Activated naive CD4-positive, alpha-beta T cell (primary cell): ENCODE results near the gene GALNT12.

ENCODE experiments used
- DNase-seq, 4 experiments: peaks; one replicate each; lab custom pipeline; 2025; lab: John Stamatoyannopoulos, UW

GALNT12 gene

DNA sequence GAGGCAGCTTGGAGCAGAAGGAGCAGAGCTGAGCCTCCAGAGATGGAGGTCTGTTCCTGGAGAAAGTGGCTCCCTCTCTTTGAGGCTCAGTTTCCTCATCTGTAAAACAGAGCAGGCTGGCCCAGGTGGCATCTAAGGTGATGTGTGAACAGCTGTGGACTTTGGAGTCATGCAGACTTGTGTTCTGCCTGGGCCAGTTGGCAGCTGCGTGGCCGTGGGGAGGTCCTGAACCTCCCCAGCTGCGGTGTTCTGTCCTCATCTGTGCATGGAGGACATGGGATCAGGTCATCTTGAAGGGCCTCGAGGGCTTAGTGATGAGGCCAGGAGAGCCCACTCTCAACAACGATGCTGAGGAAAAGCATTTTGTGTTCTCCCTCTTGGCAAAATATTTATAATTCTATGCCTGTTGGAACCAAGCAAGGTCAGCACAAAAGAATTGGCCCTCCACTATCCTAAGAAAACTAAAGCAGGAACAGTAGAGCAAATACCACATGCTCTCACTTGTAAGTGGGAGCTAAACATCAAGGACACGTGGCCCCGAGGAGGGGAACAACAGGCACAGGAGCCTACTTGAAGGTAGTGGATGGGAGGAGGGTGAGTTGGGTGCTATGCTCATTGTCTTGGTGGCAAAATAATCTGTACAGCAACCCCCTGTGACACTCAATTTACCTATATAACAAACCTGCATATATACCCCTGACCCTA is 73.0 kb downstream of the GALNT12 start:
- no peak for DNase-seq

GRCh38 chr9:98881356-98881755 is 73.9 kb downstream of the GALNT12 start:
- DNase-seq = no peak

GRCh38 chr9:98881836-98882568 is 74.5 kb downstream of the GALNT12 start:
- DNase-seq = no peak

GRCh38 chr9:98882569-98882923 is 75.1 kb downstream of the GALNT12 start:
- no peak for DNase-seq

DNA sequence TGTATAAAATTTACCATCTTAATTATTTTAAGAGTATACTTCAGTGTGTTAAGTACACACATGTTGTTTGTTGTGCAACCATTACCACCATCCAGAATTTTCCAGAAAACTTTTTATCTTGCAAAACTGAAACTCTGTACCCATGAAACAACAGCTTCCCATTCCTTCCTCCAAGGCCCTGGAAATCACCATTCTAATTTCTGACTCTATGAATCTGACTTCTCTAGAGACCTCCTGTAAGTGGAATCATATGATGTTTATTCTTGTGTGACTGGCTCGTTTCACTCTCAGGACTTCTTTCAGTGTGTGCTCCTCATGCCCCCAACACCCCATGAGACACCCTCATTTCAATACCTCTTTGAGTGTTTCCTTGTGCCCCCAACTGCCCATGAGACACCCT is 75.8 kb downstream of the GALNT12 start:
- DNase-seq = no peak

DNA sequence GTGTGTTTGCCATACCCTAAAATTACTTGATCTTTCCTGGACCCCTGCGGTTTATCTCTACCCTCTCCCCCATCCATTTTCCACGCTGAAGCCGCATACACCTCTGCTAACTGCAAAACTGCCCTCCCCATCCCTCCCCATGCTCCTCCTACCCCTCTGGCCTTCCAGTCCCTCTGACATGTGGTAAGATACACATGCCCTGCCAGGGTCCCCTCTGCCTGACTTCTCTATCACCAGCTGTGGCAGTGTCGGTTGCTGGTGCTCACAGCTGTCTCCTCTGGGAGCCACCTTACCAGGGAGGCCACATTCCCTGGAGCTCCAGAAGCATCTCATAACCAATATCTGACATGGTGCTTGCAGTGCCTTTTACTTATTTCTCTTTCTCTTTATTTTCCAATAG is 77.4 kb downstream of the GALNT12 start:
- DNase-seq = no peak

DNA sequence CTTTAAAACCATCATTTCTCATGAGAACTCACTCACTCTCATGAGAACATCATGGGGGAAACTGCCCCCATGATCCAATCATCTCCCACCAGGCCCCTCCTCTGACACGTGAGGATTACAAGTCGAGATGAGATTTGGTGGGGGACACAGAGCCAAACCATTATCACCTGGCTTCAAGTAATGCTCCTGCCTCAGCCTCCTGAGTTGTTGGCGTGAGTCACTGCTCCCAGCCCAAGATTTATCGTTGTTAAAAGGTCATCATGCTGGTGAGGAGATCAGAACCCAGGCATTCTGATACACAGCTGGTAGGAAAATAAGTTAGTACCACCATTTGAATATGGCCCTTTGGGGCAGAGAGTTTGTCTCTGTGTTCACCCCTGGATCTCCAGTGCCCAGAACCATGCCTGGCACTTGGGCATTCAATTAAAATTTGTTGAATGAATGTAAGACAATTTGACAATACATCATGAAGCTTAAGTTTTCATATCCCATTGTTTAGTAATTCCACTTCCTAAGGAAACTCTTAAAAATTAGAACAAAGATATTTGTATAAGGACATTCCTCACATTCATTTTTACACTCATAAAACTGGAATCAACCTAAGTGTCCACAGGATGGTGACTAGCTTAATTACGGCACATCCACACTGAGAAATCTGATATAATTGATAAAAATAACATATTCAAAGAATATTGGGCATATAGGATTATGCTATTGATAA is 78.3 kb downstream of the GALNT12 start:
- DNase-seq = no peak

- no peak for DNase-seq
Observed at GRCh38 chr9:98886691-98887229, 79.3 kb downstream of the GALNT12 start.

GRCh38 chr9:98887918-98888510 is 80.5 kb downstream of the GALNT12 start:
- DNase-seq = no peak

DNA sequence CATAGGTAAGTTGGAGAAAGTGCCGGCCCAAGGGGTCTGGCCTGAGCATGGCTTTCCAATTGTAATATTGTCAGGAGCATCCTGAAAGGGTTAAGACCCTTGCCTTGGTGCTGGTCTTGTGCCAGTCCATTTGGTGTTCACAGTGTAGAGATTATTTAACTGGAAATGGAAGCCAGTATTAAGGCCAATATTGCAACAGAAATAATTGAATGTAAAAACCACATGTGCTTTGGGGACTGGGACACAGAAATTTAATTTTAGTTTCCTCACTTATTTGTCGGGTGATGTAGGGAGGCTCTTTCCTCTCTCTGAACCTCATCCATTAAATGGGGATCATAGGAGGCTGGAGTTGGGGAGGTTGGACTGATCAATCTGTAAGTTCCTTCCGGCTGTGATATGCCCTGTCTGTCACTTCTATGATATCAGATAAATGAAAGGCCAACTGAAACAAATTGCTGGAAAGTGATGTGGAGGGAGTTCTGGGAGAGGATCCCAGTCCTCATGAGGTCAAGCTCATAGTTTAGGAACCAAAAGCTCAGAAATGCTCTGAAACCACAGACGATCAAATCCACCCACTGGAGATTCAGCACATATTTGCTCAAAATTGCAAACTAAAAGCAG is 81.4 kb downstream of the GALNT12 start:
- no peak for DNase-seq

- no peak for DNase-seq
Observed at GRCh38 chr9:98890256-98890655, 82.8 kb downstream of the GALNT12 start.

GRCh38 chr9:98892288-98892687 is 84.8 kb downstream of the GALNT12 start:
- no peak for DNase-seq

DNA sequence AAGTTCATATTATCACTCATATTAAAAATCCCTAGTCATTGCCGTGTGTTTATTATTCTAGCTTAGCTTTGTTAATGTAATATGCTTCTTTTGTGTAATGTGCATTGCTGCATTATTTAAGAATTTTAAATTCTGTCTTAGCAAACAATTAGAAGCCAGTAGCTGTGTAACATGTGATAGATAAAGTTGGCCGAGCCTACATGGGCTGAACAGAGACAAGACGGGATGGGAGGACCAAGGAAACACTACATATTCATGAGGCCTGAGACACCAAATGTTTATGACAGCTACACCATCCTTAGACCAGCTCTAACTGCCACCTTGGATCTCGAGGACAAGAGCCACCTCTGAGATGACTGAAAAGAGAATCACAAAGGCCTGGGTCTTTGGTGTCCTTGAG is 85.2 kb downstream of the GALNT12 start:
- no peak for DNase-seq

DNA sequence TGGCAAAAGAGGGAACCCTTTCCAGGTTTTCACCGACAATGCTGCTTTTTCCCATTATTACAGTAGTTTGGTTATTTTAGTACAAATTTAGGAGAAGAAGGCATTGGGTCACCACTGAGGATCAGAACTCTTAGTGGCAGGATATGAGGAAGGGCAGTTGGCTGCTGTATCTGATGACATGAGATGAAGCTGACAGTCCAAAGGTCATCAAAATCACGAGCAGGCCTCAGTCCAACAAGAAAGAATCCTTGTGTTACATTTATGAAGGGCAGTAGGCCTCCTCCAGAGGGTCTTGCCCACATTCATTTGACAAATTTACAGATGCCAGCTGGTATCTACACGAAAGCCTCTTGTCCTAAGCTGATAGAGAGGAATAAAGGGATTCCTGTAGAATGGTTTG is 86.7 kb downstream of the GALNT12 start:
- no peak for DNase-seq

DNA sequence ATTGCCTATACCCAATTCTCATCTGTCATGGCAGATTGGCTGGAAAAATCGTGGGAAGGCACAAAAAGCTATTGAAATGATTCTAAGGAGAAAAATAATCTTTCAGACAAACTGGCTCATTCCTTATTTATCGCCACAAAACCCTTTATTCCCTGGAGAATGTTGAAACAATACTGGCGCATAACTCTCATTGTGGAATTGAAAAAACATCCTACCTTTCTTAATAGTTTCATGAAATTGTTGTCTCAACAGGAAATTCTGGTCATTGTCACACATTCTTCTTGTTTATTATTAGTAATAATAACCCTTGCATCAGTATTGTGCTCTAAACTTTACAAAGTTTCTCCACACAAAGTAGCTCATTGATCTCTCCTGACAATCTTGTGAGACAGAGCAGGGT is 87.3 kb downstream of the GALNT12 start:
- no peak for DNase-seq

DNA sequence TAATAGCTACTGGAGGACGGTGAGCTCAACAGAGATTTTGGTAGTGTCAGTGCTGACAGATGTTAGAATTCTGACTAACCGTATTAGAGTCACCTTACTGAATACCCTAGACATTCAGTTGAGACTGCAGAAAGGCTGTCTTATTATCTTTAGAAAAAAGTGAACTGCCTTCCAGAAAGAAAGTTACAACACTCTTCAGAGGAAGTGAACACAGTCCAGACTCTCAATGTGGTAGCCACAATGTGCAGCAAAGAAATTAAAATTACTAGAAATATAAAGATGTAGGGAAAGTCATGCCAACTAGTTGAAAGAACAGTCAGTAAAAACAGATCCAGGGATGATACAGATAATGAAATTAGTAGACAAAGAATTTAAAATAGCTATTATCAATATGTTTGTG is 89.2 kb downstream of the GALNT12 start:
- DNase-seq = no peak

DNA sequence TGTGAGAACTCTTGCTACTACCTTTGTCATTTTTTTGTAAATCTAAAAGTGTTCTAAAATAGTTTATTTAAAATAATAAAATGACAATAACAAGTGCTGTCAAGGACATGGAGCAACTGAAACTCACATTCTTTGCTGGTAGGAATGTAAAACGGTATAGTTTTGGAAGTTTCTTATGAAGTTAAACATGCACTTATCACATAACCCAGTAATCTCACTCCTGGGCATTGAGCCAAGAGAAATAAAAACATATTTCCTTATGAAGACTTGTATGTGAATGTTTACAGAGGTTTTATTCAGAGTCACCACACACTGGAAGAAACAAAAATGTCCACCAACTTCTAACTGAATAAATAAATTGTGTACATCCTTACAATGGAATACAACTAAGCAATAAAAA is 90.3 kb downstream of the GALNT12 start:
- DNase-seq = no peak

DNA sequence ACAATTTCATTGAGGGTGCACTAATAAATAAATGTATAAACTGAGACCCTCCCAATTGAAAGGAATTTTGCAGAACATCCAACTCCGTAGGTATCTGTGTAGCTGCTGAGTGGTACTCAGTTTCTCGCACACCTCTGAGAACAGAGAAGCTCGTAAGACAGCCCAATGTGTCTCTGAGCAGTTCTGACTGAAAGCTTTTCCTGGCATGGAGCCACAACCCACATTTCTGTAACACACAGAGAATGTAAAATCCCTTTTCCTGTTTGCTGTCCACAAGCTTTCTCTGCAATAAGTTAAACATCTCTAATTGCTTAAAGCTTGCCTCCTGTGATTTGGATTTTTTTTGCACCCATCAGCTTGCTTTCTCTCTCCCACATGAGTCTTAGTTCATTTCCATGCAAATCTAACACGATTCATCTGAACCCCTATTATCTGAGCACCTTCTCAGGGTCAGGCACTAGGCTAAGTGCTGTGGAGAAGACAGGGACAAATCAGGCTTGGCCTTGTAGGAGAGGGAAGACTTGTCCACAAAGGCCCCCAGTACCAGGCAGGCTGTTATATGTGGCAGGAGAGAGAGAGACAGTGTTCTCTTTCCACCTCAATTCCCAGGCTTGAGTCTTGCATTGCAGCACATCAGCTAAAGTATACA is 92.1 kb downstream of the GALNT12 start:
- DNase-seq = no peak
